HG03521 (cell line): ENCODE data around the gene SETD2.
"Not testable (repeated sequence)": the region's sequence is repeated elsewhere in the genome, so short reads cannot be mapped to it uniquely, and the experiment has no call there.

Experiments
- ATAC-seq: cut with Tn5 transposase; IDR thresholded peaks from one replicate; pipeline ENCODE4 v1.9.1; 2021; ENCODE audit warnings: mild to moderate bottlenecking, moderate library complexity; ENCODE audit not compliant: unreplicated experiment

SETD2 gene

GRCh38 chr3:47164007-47164881, at the start of gene SETD2:
TSS of gene SETD2 (minus strand) at chr3:47164113. CDS start at chr3:47163924, 189 bp downstream.
- peak; percentile 71 for ATAC-seq

GRCh38 chr3:47210863-47211405, 47.0 kb upstream of the SETD2 start:
- ATAC-seq: no peak

GRCh38 chr3:47206022-47206421, 42.1 kb upstream of the SETD2 start:
- not testable (repeated sequence) for ATAC-seq

- ATAC-seq: no peak
Observed at GRCh38 chr3:47204875-47205274, 41.0 kb upstream of the SETD2 start.

- no peak for ATAC-seq
Observed at GRCh38 chr3:47202542-47202941, 38.6 kb upstream of the SETD2 start.

- no peak for ATAC-seq
Observed at GRCh38 chr3:47197287-47197686, 33.4 kb upstream of the SETD2 start.

GRCh38 chr3:47194994-47195393, 31.1 kb upstream of the SETD2 start:
- no peak for ATAC-seq

- ATAC-seq: no peak
Observed at GRCh38 chr3:47193871-47194859, 30.3 kb upstream of the SETD2 start.

GRCh38 chr3:47186285-47186684, 22.4 kb upstream of the SETD2 start:
- ATAC-seq: no peak

- ATAC-seq: not testable (repeated sequence)
Observed at GRCh38 chr3:47181685-47182084, 17.8 kb upstream of the SETD2 start.

GRCh38 chr3:47180011-47180410, 16.1 kb upstream of the SETD2 start:
- ATAC-seq: not testable (repeated sequence)

GRCh38 chr3:47176582-47176981, 12.7 kb upstream of the SETD2 start:
- no peak for ATAC-seq

GRCh38 chr3:47163169-47164006, 525 bp downstream of the SETD2 start:
- peak; percentile 28 for ATAC-seq

- no peak for ATAC-seq
Observed at GRCh38 chr3:47162697-47163168, 1.2 kb downstream of the SETD2 start.

GRCh38 chr3:47161983-47162696, 1.8 kb downstream of the SETD2 start:
- ATAC-seq: no peak

GRCh38 chr3:47159820-47160219, 4.1 kb downstream of the SETD2 start:
- no peak for ATAC-seq

GRCh38 chr3:47158208-47158607, 5.7 kb downstream of the SETD2 start:
- ATAC-seq: no peak

GRCh38 chr3:47156396-47156795, 7.5 kb downstream of the SETD2 start:
- ATAC-seq: no peak

- no peak for ATAC-seq
Observed at GRCh38 chr3:47152578-47152977, 11.3 kb downstream of the SETD2 start.

- no peak for ATAC-seq
Observed at GRCh38 chr3:47151836-47152235, 12.1 kb downstream of the SETD2 start.
